IPS-18a (cell line): ENCODE data around the gene IFTAP.
A peak's percentile ranks its signal among the peaks of the same experiment; 100 is the strongest.

ENCODE experiments used
- H3K27ac ChIP-seq: one replicate; pipeline ENCODE4 v1.5.1; 2013; ENCODE audit warnings: low read length
- H3K27me3 ChIP-seq: one replicate; pipeline ENCODE4 v1.6.1; 2013; ENCODE audit warnings: mild to moderate bottlenecking, low read length; ENCODE audit not compliant: control insufficient read depth, insufficient read depth
- H3K36me3 ChIP-seq: one replicate; pipeline ENCODE4 v1.6.1; 2013; ENCODE audit warnings: low read depth, low read length; ENCODE audit not compliant: control insufficient read depth
- H3K4me1 ChIP-seq: one replicate; pipeline ENCODE4 v1.6.1; 2013; ENCODE audit warnings: low read depth, low read length; ENCODE audit not compliant: control insufficient read depth
- H3K4me3 ChIP-seq: one replicate; pipeline ENCODE4 v1.5.1; 2013; ENCODE audit warnings: low read length
- H3K9ac ChIP-seq: one replicate; pipeline ENCODE4 v1.6.1; 2013; ENCODE audit warnings: mild to moderate bottlenecking, low read length, moderate library complexity
- H3K9me3 ChIP-seq: one replicate; pipeline ENCODE4 v1.6.1; 2013; ENCODE audit warnings: low read depth, low read length; ENCODE audit not compliant: control insufficient read depth

Gene IFTAP

DNA sequence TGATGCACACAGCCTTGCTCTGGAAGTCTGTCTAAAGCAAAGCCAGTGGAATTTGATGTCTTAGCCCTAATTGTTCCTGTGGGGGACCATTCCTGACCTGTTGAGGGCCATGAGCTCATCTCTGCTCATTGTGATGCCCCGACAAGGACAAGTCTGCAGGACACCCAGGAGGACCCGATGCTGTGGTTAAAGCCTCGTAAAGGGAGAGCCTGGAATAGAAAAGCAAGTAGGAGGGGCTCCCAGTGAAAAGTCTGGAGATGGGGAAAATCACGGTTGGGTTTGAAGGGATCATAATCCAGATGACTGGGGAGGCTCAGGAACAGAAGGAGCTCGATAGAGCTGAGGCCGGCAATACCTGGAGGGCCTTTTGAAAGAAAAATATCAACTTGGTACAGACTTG lies 102.2 kb downstream of the IFTAP start:
- Histone ChIP-seq H3K9ac (no peak overlapping the region), H3K4me1 (peaks cover 12% of the 10 kb centered on the region)

GRCh38 chr11:36699271-36699670 lies 105.0 kb downstream of the IFTAP start:
- Histone ChIP-seq H3K9ac (no peak overlapping the region), H3K36me3 (no peaks in the 10 kb centered on the region), H3K27me3 (no peaks in the 10 kb centered on the region), H3K9me3 (no peaks in the 10 kb centered on the region), H3K27ac (no peak overlapping the region), H3K4me1 (peaks cover 18% of the 10 kb centered on the region), H3K4me3 (no peak overlapping the region)

More for the DNA sequence above, 102.2 kb downstream of the IFTAP start:
- no peaks in the 10 kb centered on the region for H3K36me3 ChIP-seq
- H3K27ac ChIP-seq, result no peak overlapping the region
- no peaks in the 10 kb centered on the region for H3K9me3 ChIP-seq
- H3K27me3 ChIP-seq, result no peaks in the 10 kb centered on the region
- no peak overlapping the region for H3K4me3 ChIP-seq

DNA sequence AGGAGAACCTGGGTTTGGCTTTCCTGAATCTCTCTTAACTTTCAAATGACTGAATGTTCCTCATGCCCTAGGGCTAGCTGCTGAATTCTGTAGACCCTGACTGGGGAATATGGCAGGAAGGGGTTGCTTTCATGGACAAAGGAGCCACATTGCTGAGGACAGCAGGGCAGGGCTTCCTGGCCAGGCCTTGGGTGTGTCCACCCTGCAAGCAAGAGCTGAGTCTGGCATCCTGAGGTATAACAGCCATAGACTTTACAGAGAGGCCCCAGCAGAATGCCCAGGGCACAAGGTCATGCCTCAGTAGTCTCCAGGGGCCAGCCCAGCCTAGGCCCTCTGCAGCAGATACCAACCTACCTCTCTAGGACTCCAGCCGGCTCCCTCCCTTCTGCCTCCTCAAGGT lies 105.9 kb downstream of the IFTAP start:
- Histone ChIP-seq H3K27me3 (no peaks in the 10 kb centered on the region), H3K4me1 (peaks cover 18% of the 10 kb centered on the region), H3K9me3 (no peaks in the 10 kb centered on the region), H3K4me3 (no peak overlapping the region), H3K9ac (no peak overlapping the region), H3K27ac (no peak overlapping the region), H3K36me3 (no peaks in the 10 kb centered on the region)

DNA sequence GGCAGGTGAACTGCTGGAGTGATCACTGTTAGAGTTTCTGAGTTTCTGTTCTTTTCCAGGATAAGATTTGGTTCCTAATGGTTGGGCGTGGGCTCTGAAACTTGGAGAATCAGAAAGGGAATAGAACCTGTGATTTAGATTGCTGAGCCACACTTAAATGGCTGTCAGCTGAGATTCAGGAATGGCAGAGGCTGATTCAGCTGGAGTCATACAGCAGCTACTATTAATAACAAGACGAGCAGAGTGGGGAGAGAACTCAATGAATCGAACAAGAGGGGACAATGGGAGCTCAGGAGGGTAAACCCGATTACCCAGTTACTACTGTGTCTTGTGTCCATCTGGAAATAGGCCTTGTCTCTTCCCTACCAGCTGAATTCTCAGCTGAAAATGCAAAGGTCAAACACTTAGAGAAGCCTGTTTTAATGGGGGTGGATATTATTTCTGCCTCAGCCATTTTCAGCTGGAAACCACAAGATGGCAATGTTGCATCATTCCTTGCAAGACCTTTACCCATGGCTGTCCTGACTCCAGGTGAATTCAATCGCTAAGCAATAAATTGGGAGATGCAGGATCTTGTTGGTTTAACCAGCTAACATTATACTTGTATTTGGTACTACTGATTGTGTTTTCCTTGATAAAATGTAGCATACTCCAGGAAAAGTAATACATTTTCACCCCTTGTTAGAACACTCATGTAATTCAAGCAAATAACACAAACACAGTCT lies 108.2 kb downstream of the IFTAP start:
- H3K27me3 ChIP-seq, result no peaks in the 10 kb centered on the region
- H3K9me3 ChIP-seq, result no peaks in the 10 kb centered on the region
- peaks cover 18% of the 10 kb centered on the region for H3K4me1 ChIP-seq
- H3K4me3 ChIP-seq, result peak overlapping the region; percentile 7
- no peaks in the 10 kb centered on the region for H3K36me3 ChIP-seq
- no peak overlapping the region for H3K27ac ChIP-seq
- no peak overlapping the region for H3K9ac ChIP-seq

- Histone ChIP-seq H3K27me3 (no peaks in the 10 kb centered on the region), H3K36me3 (no peaks in the 10 kb centered on the region), H3K9ac (no peak overlapping the region), H3K4me3 (peak overlapping the region; percentile 7), H3K9me3 (no peaks in the 10 kb centered on the region), H3K4me1 (peaks cover 18% of the 10 kb centered on the region), H3K27ac (no peak overlapping the region)
Observed at GRCh38 chr11:36703055-36703404, 108.7 kb downstream of the IFTAP start.
